Measurements from ENCODE around the gene BRSK1.

Gene BRSK1

DNA sequence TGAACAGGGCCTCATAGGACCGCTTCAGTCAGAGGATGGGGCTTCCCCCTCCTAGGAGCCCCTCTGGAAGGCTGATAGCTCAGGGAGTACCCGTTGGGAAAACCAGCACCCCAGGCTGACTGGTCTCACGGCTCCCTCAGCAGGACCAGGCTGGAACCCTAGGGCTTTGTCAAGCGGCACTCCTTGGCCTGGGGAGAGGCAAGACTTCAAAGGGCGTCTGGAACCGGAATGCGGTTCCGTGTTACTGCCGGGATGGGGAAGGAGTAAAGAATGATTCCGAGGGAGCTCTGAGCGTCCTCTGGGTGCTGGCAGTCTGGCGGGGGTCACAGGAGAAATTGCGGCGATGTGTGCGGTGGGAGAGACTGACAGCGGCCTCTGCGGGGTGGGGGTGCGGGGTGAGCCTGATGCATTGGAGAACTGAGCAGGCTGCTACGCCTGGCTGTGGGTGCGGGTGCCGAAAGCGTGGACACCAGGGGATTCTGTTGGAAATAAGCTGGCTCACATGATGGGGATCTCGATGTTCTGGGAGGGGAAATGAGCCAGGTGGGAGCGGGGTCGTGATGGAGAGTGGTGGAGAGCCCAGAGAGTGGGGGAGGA is 68.8 kb downstream of the BRSK1 start:
- no peak for DNase-seq (ENCODE audit: low read depth in 2 of 2)

GRCh38 chr19:55353356-55353802 is 69.6 kb downstream of the BRSK1 start:
- no peak for DNase-seq (ENCODE audit: low read depth in 2 of 2)

DNA sequence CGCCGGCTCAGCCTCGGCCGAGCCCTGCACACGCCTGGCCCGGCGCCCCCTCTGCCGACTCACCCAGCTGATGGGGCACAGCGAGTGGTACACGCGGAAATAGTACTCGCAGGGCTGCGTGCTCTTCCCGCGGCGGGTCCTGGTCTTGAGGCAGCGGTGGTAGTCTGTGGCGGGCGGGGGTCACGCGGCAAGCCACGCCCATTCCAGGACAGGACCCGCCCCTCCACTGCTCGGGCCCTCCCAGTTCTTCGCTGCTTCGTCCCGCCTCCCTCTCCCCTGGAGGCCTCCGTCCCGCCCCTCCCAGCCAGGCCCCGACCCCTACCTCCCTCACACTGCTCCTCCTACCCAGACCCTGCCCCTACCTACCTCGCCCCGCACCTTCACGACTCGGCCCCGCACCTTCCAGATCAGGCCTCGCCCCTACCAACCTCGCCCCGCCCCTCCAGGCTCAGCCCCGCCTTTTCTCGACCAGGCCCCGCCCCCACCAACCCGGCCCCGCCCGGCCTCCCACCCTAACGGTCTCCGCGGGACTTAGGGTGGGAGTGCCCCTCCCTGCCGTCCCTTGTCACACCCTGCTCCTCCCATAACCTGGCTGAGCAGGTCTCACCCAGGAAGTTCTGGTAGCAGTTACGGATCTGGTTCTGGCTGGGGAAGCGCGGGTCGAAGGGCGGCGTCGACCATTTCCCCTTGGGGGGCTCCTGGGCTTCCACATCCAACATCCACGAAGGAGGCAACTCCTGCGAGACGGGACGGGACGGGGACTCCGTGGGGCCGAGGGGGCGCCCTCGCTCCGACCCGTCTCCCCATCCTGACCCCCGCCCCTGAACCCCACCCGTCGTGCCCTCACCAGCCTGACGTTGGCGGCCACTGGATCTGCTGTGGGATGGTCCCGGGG is 70.3 kb downstream of the BRSK1 start:
- DNase-seq (ENCODE audit: low read depth in 2 of 2) = peak in 1 of 2 donors; percentile 27

- no peak for DNase-seq (ENCODE audit: low read depth in 2 of 2)
These were observed 71.0 kb downstream of the BRSK1 start, which contains the start of gene COX6B2 for GRCh38 chr19:55354698-55355212. Gene COX6B2, minus strand, starts transcription at chr19:55354719. Its CDS starts 198 bp downstream, at chr19:55354521.

GRCh38 chr19:55355213-55355821 is 71.5 kb downstream of the BRSK1 start:
- DNase-seq (ENCODE audit: low read depth in 2 of 2) = no peak

DNA sequence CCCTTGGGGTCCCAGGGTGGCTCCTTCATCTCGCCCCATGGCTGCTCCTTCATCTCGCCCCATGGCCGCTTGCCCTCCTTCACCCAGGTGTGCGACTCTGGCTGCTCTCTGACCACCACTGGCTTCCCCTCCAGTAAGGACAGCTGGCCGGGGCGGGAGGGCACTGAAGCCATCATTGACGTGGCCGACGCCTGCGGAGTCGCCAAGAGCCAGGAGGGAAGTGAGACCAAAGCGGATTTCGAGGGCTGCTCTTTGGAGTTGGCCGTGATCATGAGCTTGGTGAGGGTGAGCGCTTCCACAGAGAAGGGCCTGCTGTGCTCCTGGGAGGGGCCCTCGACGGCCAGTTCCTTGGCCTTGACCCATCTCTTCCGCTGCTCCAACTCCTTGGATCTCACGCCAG is 74.7 kb downstream of the BRSK1 start:
- DNase-seq (ENCODE audit: low read depth in 2 of 2) = no peak

GRCh38 chr19:55358943-55359908 is 75.4 kb downstream of the BRSK1 start:
- no peak for DNase-seq (ENCODE audit: low read depth in 2 of 2)

GRCh38 chr19:55360902-55361301 is 77.1 kb downstream of the BRSK1 start:
- DNase-seq (ENCODE audit: low read depth in 2 of 2) = no peak
